Fibroblast of skin of right biceps (primary cell): Measurements from ENCODE around the gene EHBP1L1.
"Not testable (repeated sequence)": the region's sequence is repeated elsewhere in the genome, so short reads cannot be mapped to it uniquely, and the experiment has no call there.

Experiments
- DNase-seq: peaks from one replicate; pipeline ENCODE4 v3.0.0-alpha.2; 2013

EHBP1L1 gene

GRCh38 chr11:65562788-65563187 is 13.1 kb upstream of the EHBP1L1 start:
- no peak for DNase-seq

- DNase-seq = no peak
These were observed 12.3 kb upstream of the EHBP1L1 start for GRCh38 chr11:65563601-65564000.

- DNase-seq = not testable (repeated sequence)
These were observed 10.8 kb upstream of the EHBP1L1 start for GRCh38 chr11:65564879-65565559.

- DNase-seq = no peak
These were observed 10.0 kb upstream of the EHBP1L1 start for GRCh38 chr11:65565624-65566453.

- DNase-seq = no peak
These were observed 6.5 kb upstream of the EHBP1L1 start for GRCh38 chr11:65569164-65569972.

- peak; percentile 99 for DNase-seq
These were observed 5.6 kb upstream of the EHBP1L1 start, which contains the start of gene ZNRD2 for GRCh38 chr11:65569973-65570918. Gene ZNRD2, plus strand, starts transcription at chr11:65570477. Its CDS starts 15 bp downstream, at chr11:65570492.

- no peak for DNase-seq
These were observed 4.4 kb upstream of the EHBP1L1 start for GRCh38 chr11:65571420-65571819.

GRCh38 chr11:65571940-65572339 is 3.9 kb upstream of the EHBP1L1 start:
- DNase-seq = peak; percentile 62

- DNase-seq = peak; percentile 88
These were observed 3.3 kb upstream of the EHBP1L1 start, which contains the start of gene FAM89B for GRCh38 chr11:65572356-65573051. Gene FAM89B, plus strand, starts transcription at chr11:65572538. Its CDS starts 132 bp downstream, at chr11:65572670.

- DNase-seq = no peak
These were observed 2.3 kb upstream of the EHBP1L1 start for GRCh38 chr11:65573391-65574079.

- DNase-seq = peak; percentile 96
These were observed 1.6 kb upstream of the EHBP1L1 start for GRCh38 chr11:65574109-65574810.

GRCh38 chr11:65574811-65575567 is 864 bp upstream of the EHBP1L1 start:
- DNase-seq = no peak

GRCh38 chr11:65576232-65576866 is 496 bp downstream of the EHBP1L1 start:
- no peak for DNase-seq

- no peak for DNase-seq
These were observed 1.3 kb downstream of the EHBP1L1 start for GRCh38 chr11:65576867-65577755.

- DNase-seq = no peak
These were observed 1.9 kb downstream of the EHBP1L1 start for GRCh38 chr11:65577756-65578109.

GRCh38 chr11:65578134-65578533 is 2.3 kb downstream of the EHBP1L1 start:
- DNase-seq = no peak

GRCh38 chr11:65578667-65579066 is 2.8 kb downstream of the EHBP1L1 start:
- no peak for DNase-seq

GRCh38 chr11:65579291-65579690 is 3.4 kb downstream of the EHBP1L1 start:
- no peak for DNase-seq
